NCI-H510A (cell line): Measurements from ENCODE around the gene PSMB1.
"Not testable (repeated sequence)": the region's sequence is repeated elsewhere in the genome, so short reads cannot be mapped to it uniquely, and the experiment has no call there.

Experiments
- DNase-seq: peaks from one replicate; lab custom pipeline; 2025; lab: John Stamatoyannopoulos, UW

Gene PSMB1

DNA sequence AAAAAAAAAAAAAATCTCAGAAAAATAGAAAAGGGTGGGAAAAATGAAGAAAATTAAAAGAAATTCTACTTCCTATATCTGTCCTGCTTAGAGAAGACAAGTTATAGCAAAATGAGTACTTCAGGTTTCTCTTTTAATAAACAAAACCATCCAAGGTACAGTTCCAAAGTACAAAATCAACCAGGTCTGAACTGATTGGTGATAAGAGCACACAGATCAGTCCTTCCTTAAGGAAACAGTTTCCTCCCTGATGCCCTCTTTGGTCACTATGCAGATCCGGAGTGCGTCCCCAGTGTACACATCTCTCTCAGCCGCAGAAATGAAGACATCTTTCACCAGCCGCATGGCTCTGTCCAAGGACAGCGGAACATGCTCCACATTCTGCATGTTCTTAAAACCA lies 18.1 kb downstream of the PSMB1 start:
- DNase-seq: no peak

DNA sequence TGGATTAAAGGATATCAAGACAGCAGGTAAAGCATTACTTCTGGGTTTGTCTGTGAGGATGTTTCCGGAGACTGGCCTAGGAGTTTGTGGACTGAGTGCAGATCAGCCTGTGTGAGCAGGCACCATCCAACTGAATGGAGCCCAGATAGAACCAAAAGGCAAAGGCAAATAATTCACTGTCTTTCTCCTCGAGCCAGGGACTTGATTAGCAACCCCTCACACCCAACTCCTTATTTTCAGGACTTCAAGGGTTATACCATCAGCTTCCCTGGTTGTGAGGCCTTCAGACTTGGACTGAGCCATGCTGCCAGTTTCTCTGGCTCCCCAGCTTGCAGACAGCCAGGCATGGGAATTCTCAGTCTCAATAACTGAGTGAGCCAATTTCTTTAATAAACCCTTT lies 19.3 kb downstream of the PSMB1 start:
- DNase-seq: no peak

DNA sequence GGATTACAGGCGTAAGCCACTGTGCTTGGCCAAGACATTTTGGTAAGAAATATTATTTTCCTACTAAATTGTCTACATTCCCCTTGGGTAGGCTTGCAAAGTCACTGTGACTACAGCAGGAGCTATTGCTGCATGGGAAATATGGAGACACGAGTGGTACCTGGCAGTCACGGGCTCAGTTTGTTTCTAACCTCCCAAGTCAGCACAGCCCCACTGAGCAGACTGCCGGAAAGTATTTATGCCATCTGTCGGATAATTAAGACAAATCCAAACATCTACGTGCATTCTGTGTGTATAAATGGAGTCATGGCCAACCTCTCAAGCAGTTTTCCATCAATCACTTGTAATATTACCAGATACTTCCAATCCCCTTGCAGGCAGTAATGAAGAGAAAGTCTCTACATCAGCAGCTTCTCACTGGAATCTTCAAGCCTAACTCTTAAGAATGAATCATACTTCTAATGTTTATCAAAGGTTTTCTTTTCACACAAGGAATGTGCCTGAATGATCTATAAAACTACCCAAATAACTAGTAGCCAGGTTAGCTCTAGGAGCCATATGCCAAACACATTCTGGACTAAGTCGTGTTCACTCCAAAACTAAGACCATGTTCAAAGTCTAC lies 20.1 kb downstream of the PSMB1 start:
- DNase-seq: no peak

DNA sequence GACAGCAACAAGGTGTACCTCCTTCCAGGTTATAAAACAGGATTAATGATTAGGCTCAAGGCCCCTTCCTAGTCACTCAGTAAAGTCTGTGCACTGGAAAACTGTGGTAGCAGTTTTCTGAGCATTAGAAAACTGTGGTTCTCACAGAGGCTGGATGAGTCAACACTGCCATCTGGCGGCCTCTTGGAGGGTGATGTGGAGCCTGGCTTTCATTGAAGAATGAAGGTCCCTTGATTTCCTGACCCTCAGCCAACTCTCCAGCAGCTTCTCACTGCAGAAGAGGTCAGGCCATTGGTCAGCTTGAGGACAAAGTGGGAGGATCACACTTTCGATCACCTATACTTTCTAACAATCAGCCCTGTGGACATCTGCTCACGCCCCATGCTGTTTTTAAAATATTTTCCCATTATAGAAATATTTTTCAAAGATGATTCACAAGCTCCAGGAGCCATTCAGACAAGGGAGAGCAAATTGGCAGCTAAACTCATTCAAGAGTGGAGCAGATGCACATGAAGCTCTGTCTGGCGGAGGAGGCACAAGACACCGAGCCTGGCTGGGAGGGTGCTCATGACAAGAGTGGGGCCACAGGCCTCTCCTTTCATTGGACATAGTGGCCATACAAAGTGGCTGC lies 23.2 kb downstream of the PSMB1 start:
- DNase-seq: no peak

DNA sequence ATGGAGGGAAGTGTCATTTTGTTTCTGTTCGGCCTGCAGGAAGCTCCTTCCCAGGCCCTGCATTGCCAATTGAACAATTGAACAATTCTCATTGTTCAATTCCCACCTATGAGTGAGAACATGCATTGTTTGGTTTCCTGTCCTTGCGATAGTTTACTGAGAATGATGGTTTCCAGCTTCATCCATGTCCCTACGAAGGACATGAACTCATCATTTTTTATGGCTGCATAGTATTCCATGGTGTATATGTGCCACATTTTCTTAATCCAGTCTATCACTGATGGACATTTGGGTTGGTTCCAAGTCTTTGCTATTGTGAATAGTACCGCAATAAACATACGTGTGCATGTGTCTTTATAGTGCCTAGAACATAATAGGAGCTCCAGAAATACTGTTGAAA lies 25.1 kb downstream of the PSMB1 start:
- not testable (repeated sequence) for DNase-seq

DNA sequence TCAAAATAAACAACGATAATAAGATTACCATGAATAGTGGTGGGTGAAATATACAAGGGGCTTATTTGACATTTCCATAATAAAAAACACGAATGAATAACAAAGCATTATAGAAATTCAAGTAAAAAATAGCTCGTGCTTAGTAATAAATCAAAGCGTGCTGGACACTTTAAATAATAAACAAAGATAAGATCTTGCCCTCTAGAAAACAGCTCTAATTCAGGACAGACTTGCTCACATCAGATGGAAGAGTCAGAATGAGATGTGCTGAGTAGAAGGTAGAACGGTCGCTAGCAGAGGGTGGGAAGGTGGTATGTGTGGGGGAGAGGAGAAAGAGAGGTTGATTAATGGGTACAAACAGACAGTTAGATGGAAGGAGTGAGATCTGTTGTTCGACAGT lies 27.3 kb downstream of the PSMB1 start:
- no peak for DNase-seq

DNA sequence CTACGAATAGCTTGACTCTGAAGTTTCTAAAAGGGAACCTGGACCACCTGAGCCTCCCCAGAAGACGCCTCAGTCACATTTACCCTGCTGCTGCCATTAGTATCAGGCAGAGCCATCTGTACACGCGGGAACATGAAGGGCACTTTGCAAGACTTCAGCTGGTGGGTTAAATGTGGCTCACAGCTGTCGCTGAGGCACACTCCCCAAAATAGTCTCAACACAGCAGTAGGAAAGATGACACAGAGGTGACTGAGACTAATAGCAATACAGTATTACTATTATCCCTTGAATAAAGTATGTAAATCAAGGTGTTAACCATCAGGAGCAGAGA lies 29.0 kb downstream of the PSMB1 start:
- no peak for DNase-seq

DNA sequence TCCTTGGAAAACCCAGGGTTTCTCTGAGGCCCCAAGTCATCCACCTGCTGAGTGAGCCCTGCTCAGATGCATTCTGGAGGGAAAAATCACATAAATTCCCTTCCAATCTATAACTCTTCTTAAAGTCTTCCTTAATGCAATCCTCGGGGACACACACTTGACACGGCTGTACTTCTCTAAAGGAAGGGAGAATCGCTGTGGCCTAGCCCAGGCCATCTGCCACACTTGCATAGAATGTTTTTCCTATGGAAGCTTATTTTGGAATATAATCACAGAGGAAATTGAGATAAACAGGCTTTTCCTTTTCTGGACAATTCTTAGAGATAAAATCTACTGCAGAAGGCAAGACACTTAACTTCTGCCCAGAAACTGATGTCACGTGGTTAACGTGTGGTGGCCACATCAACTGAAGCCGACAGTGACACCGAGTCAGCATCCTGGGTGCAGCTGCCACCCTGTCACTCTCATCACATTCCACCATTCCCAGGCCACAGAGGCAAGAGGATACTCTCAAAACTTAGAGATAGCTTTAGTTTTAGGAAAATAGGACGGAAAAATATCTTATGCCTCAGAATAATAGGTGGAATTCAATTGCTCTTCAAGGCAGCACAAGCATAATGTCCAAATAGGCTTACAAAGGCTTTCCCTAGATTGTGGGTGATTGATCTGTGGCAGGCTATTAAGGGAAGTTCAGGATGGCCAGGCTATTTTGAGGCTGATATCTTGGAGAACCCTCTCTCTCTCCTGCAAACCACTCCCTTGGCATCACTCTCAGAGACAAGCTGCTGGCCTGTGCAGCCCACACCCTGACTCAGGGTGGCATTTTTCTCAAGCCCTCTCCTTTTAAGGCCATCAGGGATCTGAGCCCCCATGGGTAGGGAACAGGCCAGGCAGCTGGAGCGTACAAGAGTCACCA lies 29.6 kb downstream of the PSMB1 start:
- no peak for DNase-seq

- peak; percentile 43 for DNase-seq
These were observed 30.4 kb downstream of the PSMB1 start for GRCh38 chr6:170522565-170523183.

GRCh38 chr6:170516783-170517616 lies 36.1 kb downstream of the PSMB1 start:
- DNase-seq: peak; percentile 39

- DNase-seq: no peak
These were observed 38.2 kb downstream of the PSMB1 start for GRCh38 chr6:170514908-170515307.

DNA sequence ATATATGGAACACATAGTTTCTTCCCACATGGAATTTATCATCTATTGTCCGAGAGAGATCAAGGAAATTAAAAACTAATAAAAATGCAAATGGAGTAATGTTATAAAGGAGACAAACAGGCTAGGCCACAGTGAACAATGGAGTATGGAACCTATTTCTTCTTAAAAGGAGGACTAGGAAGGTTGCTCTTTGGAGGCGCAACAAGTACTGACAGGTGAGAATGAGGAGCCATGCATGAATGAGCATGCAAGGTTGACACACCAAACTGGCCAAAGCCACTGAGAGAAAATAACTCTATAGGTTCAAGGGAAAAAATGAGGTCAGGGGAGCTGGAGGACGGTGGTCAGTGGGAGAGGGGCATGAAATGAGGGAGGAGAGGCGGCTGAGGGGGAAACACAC lies 40.9 kb downstream of the PSMB1 start:
- DNase-seq: no peak

GRCh38 chr6:170510631-170511030 lies 42.5 kb downstream of the PSMB1 start:
- DNase-seq: no peak

GRCh38 chr6:170509723-170510018 lies 43.4 kb downstream of the PSMB1 start:
- DNase-seq: no peak

DNA sequence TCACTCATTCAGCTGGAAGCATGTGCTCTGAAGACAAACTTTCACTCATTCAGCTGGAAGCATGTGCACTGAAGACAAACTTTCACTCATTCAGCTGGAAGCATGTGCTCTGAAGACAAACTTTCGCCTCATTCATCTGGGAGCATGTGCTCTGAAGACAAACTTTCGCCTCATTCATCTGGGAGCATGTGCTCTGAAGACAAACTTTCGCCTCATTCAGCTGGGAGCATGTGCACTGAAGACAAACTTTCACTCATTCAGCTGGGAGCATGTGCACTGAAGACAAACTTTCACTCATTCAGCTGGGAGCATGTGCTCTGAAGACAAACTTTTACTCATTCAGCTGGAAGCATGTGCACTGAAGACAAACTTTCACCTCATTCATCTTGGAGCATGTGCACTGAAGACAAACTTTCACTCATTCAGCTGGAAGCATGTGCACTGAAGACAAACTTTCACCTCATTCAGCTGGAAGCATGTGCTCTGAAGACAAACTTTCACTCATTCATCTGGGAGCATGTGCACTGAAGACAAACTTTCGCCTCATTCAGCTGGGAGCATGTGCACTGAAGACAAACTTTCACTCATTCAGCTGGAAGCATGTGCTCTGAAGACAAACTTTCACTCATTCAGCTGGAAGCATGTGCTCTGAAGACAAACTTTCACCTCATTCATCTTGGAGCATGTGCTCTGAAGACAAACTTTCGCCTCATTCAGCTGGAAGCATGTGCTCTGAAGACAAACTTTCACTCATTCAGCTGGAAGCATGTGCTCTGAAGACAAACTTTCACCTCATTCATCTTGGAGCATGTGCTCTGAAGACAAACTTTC lies 44.0 kb downstream of the PSMB1 start:
- DNase-seq: not testable (repeated sequence)

DNA sequence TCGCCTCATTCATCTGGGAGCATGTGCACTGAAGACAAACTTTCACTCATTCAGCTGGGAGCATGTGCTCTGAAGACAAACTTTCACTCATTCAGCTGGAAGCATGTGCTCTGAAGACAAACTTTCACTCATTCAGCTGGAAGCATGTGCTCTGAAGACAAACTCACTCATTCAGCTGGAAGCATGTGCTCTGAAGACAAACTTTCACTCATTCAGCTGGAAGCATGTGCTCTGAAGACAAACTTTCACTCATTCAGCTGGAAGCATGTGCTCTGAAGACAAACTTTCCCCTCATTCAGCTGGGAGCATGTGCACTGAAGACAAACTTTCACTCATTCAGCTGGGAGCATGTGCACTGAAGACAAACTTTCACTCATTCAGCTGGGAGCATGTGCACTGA lies 44.8 kb downstream of the PSMB1 start:
- DNase-seq: not testable (repeated sequence)

- DNase-seq: not testable (repeated sequence)
These were observed 45.4 kb downstream of the PSMB1 start for GRCh38 chr6:170507728-170508127.

DNA sequence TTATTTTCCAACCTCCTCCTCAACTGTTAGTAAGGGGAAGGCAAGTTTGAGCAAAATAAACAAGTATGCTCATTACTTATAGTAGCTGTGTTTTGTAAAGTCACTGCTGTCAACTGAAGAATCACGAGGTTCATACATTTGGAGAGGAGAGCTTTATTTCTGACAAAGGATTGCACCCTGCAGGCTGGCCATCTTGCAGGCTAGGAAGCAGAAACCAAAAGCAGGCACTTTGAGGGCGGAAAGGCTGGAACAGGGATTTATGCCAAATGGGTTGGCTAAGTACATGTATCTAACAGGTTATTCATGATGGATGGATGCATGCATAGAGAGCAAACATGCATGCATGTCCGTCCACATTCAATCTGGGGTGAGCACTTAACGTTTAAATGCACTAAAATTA lies 46.7 kb downstream of the PSMB1 start:
- DNase-seq: no peak

DNA sequence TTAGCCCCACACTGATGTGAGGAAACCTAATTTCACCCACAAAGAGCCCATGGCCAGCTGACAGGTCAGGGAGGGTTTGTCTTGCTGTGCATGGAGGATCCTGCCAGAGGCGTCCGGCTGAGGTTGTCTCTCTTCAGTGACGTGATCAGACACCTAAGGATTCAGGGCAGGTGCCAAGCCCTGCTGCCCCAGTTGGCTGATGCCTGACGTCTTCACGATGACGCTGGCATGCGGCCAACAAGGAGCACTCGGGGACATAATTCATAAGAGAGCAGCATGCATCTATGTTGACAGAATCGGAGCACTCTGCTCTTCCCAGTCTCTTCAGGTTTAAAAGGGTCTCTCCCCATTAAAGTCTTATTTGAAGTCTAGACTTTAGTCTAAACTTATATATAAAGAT lies 47.8 kb downstream of the PSMB1 start:
- peak; percentile 67 for DNase-seq

DNA sequence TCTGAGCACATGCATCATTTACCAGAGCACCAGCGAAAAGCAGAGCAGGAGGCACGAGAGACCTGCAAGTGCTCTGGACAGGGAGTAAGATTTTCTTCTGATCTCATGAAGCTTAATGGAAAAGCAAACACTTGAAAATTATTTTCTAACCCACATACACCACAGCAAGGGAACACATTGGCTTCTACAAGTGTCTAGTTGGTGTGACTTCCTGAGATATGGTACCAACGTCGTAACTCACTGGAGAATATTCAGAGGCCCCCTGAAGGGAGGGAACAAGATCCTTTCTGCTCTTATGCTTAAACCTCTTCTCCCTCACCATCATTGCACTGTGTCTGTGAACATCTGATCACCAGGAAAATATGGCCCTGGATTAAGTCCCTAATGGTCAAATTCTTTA lies 48.6 kb downstream of the PSMB1 start:
- DNase-seq: no peak

DNA sequence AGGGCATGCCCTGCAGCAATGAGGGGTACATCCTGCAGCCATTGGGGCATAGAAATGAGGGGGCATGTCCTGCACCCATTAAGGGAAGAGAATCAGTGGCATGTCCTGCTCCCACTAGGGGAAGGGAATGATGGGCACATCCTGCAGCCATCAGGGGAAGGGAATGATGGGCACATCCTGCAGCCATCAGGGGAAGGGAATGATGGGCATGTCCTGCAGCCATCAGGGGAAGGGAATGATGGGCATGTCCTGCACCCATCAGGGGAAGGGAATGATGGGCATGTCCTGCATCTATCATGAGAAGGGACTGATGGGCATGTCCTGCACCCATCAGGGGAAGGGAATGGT lies 49.7 kb downstream of the PSMB1 start:
- no peak for DNase-seq
